Measurements from ENCODE around the gene NFIB.

The NFIB gene

DNA sequence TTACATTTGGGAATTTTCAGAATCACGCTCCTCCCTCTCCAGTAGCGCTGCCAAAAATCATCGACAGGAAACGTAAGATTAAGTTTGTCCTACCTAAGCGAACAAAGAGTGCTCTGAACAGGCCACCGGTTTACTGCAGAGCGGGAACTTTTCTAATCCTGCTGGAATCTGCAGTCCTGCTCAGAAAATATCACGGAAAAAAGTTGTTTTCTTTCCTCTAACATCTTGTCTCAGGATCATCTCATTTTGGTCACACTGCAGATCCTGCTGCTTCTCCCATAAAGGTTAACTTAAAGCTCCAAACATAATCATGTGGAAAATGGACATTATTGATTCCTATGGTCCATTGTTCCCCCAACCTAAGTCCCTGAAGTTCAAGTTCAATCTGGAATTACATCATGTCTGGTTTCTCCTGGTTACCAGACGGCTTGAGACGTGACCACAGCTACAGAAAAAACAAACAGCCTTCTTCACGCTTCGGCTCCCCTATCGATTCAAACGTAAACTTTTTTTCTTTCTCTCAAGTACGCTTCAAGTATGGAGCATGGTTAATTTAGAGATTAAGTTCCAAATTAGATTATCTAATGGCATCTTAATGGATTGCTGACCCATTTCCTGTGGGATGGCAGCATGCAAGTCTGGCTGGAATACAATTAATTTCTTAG, 217.6 kb downstream of the NFIB start:
- DNase-seq = no peak

DNA sequence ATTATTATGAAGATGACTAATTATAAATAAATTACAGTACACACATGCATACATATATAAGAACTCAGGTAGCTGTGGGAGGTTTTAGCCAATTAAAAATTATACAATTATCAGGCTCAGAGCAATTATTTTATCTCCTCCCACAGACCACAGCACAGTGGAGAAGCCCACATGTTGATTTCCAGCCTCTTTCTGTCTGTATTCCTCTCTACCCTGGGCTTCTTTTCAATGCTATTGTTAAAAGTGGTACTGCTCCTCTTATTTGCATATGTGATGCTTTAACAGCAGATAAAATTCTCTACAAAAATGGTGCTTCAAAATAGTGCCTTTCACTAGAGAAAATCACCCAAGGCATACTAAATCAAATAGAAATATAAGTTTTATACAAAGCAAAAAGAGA, 218.7 kb downstream of the NFIB start:
- no peak for DNase-seq

DNA sequence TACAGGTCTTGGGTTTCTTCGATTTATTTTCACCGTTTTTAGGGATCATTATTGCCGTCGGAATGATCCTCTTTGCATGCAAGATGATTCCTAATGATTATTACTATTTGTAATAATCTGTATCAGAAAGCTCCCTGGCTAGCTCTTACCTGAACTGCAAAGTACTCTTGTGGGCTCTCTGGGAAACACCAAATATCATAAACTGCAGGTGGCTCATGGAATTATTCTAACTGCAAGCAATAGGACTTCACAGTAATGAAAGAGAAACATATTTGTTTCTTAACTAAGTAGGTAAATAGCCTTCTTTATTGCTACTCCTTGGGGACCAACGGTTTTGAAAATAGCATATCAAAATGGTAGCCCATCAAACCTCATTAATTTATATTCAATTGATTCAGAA, 219.4 kb downstream of the NFIB start:
- no peak for DNase-seq

DNA sequence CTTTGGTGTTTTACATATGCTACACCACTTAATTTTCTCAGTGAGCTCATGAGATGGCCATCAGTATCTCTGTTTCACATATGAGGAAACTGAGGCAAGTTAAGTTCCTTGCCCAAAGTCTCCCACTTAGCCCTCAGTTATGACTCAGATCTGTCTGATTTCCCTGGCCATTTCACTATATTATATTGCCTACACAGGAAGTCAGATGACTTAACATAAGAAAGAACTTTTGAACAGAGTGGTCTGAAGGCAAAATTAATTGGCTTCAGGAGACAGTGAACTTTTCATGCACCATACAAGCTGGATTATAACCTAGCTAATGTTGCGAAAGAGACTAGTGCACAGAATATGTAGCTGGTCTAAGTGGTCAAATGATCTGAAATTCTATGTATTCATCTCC, 221.6 kb downstream of the NFIB start:
- no peak for DNase-seq

DNA sequence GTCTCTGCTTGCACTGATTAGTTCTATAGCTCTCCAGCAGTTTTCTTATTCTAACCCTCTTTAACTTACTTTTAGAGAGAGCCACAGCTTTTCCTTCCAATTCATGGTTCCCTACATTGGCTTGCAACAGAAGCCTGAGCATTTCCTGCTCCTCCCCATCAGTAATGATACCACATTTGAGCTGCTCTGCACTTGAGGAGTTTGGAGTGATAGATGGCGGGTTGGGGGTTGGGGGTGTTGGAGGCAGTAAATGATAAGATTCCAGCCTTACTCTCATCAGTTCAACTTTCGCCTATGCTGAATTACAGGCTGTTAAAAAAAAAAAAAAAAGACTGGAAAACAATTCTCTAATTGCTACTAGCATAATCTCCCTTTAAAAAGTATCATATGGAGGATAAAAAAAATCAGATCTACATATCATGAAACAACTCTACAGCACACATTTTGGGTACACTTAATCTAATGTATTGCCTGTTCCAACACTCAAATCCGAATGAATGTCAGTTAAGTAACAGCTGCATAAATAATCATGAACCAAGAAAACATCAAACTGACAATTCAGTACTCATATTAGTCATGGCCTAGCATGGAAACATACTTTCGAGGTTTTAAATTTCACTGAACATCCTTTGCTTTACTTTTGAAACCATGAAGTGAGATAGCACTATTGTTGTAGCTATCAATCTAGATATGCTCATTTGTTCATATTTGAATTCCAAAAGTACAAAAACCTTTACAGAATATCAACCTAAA, 224.7 kb downstream of the NFIB start:
- DNase-seq = no peak

DNA sequence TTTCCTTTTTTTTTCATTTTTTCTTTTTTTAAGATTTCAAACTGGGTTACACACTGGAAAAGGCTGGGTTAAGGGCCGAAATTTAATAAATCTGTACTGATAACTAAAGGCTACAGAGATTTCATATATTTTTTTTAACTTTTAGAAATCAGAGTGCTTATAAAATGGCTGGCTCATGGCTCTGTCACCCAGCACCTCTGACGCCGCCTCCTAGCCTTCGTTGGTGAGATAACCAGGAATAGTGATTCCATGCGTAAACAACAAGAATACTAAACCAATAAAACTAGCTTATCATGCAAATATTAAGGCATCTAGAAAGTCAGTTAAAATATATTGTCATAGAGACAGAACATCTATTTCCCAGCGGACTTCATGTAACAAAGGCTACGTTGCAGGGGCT, 226.4 kb downstream of the NFIB start:
- DNase-seq = no peak

DNA sequence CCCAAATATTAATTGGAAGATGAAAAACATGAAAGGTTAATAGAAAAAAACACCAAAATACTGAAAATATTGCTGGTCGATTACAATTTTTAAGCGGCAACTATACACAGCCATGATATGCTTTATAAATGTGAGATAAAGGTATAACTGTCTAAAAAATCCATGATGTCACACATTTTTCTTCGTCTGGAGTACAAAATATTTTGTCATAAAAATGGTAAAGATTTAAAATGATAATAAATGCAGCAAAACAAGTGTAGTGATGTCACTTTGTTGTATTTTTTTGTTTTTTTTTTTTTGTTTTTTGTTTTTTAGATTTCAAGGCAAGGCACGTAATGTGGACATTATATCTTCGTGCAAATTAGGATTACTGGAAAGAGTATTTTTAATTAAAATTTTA, 227.4 kb downstream of the NFIB start:
- no peak for DNase-seq

DNA sequence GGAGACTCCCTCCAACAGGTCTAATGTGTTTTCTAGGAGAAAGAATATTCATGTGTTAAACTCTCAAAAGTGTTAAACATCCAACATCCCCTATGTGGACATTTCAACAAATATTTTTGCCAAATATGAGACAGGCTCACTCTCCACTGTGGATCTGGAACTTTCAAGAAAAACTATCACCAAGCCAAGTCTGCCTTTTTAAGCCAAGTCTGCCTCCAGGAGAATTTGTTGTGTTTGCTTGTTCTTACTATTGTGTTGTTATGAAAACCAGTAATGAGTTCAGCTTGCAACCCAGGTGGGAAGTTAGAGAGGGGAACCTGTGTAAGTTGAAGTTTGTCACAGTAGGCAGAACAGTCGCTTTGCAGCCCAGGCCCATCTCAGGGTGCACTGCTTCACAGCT, 228.1 kb downstream of the NFIB start:
- no peak for DNase-seq

DNA sequence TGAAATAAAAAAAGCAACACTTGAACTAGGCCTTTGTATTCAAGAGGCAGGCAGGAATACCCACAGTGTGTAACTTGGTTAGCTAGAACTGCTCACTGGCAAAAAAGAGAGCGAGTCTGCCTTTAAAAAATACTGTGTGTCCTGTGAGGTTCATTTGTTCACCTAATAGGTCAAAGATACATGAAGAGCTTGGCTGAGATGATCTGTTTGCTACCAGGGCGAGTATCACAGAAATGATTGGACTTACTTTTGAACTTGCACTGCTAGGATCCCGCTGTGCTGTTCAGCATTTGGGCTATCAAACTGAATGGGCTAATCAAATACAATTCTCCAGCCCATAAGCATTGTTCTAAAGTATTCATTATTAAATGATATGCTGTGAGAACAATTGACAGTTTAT, 229.1 kb downstream of the NFIB start:
- DNase-seq = no peak

DNA sequence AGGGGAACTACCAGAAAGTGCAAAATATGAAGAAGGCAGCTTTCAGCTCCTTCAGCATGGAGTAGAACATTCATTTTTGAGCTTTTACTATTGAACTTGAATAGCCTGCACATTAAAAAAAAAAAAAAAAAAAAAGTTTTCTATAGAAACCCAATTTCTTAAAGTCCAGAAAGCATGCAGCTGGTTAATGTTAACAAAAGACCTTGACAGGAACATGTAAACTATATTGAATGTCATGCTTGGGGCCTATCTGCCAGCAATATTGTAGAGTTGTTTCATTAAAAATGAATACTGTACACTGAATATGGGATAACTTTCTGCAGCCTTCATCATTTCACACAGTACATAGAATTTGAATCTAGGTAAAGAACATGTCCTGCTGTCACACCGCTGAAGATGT, 230.6 kb downstream of the NFIB start:
- DNase-seq = no peak

DNA sequence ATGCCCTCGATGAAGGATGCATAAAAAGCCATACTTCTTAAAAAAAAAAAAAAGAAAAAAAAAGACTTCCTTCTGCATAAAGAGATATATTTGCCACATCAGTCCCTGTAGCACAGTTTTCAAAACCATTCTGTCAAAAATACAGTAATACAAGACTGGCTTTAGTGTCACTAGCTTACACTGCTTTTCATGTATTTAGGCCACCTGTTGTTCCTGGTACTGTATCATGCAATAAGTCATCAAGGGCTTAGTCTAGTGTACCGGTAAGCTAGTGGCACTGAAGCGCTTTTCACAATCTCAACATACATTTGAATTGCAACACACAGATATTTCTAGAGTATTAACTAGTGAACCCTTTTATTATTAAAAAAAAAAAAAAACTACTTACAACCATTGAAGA, 231.2 kb downstream of the NFIB start:
- DNase-seq = no peak

DNA sequence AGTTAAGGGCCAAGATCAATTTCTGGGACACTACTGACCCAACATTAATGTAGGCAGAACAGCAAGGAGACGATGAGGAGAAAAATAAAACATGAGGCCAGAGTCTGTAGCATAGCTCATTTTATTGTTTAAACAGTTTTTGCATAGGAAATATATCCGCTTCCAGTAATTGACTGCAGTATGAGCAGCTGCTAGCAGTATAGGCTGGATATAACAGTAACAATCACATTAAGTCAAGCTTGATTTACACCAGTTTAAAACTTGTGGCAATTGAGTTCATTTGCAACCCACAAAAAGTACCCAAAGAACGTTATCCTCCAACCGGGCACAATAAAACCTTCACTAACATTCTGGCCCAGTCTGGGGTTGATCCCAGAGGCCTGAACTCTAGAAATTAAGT, 232.2 kb downstream of the NFIB start:
- DNase-seq = no peak

DNA sequence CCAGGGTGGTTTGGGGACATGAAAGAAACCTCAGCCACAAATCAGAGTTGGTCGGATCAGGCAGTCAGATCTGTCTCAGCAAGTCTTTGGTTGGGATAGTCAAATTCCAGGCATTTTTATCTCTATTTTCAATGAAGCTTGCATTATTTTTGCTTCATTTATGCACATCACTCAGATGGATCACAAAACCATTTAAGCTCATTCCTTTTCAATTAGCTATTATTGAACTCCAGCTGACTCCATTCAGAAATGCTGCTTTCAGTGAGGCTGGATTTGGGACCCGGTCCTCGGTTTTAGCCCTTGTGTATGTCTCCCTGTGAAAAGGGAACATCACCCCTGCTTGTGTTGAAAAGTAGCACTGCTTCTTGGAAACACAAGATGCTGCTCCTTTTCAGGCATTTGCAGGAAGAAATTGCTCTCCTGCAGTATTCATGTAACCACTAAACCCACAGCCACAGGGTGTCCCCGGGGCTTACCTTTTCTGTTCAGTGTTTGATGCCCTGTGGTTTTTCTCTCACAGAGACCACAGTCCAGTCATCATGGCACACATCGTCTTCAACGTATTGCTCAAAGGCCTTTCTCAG, 232.9 kb downstream of the NFIB start:
- DNase-seq = no peak

DNA sequence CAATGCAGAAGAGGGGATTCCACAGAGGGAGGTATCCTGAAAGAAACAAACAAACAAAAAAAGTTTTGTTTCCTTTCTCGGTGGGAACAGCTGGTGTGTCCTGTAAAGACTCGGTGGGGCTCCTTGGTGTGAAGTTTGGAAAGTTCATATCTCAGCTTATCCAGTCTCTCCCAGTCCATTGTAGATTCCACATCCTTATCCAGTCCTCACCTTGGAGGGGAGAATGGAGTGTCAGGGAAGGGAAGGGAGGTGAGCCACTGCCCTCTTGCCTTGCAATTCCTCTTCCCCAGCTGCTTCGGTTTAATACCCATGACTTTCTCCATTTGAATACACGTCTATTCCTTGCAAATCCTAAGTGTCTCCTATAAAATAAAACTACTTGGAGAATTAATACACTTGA, 234.5 kb downstream of the NFIB start:
- DNase-seq = no peak

DNA sequence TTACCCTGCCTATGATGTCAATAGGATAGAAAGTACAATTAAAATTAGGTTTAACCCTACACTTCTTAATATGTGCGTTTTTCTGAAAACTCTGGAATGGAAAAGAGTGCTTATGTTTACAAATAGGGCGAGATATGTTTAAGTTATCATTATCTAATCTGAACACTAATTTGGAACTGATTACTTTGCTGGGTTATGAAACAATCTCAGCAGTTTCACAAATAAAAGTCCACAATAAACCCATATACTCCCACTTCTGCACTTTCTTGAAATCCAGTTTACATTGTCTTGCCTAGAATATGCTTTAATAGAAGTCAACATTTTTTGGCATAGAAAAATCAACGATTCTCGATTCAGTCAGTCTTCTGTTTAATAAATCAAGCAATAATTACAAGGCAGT, 236.3 kb downstream of the NFIB start:
- no peak for DNase-seq

DNA sequence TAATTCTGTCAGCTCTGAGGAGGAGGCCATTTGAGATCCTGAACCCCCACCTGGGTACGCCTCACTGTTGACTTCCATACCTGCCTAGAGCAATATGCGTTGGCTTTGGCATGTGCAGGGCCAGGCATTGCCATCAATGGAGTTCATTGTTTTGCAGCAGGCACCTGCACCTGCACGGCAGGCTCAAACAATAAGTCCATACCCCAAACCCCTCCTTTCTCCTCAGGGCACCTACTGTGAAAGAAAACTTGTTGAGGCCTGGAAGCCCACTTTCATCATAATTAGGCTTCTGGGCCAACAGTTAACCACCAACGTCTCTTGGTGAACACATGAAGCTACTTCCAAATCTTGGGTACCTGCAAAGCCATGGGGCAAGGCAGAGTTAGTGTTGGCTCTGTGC, 238.7 kb downstream of the NFIB start:
- no peak for DNase-seq

DNA sequence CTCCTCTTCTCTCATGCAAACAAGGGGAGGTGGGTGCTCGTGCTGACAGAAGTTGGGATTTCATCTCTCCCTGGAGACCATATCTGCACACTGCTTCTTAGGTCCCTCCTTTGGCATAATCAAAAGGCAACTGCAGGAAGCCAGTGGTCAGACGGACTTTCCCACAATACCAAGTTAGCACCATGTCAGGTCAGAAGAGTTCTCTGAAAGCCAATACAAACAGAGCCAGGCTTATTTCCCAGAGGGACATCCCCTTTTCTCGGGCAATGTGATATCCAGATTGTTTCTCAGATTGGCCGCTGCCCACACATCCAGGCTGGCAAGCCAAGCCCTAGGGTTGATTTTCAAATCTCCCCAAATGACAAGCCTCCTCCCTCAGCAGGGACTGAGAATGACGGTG, 241.1 kb downstream of the NFIB start:
- no peak for DNase-seq

DNA sequence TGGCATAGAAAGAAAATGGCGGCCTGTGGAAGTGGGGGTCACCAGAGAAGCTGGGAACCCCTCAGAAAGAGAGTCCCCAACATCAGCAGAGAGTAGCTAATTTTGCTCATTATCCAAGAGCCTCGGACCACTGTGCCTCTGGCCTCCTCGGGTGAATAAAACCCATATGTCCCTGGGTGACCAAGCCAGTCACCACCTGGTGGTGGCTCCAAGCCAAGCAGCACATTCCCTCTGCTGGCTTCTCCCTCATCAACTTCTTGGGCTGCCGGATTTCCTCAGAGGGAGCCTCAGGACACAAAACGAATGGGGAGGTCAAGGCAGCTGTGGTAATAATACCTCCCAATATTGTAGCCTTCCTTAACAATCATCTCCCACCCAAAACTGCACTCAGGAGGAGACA, 242.5 kb downstream of the NFIB start:
- DNase-seq = no peak

DNA sequence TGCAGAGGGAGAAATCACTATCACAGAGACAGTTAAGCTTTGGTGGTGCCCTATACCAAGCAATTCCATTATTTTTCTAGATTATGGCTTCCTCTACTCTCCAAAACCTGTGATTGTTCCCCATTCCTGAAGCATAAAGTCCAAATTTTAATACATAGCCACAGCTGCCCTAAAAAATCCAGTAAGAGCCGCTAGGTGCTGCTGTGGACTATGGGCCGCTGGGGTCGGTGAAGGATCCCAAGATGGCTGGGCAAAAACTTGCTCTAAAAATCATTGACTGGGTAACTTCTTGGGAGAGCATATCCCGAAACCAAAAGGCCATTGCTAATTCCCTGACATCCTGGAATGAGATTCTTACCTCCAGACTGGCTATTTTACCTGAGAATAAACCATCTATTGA, 245.3 kb downstream of the NFIB start:
- no peak for DNase-seq

DNA sequence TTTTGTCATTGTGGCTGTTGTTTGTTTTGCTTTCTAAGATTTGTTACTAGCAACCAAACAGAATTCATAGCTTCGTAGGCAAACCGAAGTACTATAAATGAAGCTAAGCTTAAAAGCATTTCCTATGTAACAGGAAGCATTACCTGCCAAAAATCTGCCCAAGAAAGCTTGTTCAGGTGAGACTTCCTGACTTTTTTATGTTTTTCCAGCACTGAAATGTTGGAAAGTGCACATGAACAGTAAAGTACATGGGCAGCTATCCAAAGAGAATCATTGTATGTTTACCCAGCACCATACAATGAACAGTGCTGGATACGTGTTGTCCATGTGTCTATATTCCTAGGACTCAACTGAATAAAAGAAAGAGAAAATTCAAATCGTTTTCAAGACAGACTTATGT, 247.1 kb downstream of the NFIB start:
- DNase-seq = no peak

DNA sequence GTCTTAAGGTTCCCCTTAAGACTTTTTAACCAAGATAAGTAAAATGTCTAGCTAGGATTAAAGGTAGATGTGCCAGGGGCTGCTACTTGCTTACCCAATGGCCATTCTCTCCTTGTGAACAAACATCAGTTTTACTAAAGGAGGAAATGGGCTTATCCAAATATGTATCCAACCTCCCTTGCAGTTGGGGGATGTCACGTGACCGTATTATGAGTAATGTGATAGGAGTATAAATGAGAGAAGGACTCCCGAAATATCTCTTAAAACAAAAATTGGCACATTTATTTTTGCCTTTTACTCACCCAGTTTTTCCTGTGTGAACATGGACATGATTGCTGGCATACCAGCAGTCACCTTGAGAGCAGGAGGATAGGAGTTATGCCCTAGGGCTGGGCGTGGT, 247.9 kb downstream of the NFIB start:
- no peak for DNase-seq

DNA sequence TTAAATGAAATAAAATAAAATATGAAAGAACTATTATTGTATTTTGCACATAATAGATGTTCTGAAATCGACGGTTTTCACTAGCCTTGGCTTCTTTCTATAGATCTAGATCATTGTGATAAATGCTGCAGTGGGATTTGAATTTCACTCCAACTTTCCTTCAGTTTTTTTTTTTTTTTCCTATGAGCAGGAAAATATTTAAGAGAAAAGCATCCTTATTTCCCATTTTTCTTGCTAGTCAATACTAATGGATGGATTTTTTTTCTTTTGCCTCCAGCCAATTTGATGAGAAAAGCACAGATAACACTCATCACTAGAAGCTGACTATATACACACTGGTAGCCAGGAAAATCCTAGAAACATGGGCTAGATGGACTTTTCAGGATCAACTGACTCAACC, 249.0 kb downstream of the NFIB start:
- DNase-seq = no peak

DNA sequence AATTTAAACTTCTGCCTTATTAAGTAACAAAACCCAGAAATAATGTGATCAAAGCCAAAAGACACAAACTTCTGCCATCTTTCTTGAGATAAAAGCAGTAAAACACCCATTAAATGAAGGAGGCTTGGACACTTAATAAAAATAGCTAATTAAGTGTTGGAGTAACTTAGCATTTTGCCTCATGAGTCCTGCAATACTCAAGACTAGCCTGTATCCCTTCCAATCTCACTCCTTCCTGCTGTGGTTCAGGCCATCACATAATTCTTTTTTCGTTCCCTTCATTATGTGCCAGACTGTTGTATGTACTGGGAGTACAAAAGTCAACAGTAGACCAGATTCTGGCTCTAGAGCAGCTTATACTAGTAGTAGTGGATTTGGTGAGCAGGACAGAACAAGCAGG, 250.2 kb downstream of the NFIB start:
- no peak for DNase-seq

DNA sequence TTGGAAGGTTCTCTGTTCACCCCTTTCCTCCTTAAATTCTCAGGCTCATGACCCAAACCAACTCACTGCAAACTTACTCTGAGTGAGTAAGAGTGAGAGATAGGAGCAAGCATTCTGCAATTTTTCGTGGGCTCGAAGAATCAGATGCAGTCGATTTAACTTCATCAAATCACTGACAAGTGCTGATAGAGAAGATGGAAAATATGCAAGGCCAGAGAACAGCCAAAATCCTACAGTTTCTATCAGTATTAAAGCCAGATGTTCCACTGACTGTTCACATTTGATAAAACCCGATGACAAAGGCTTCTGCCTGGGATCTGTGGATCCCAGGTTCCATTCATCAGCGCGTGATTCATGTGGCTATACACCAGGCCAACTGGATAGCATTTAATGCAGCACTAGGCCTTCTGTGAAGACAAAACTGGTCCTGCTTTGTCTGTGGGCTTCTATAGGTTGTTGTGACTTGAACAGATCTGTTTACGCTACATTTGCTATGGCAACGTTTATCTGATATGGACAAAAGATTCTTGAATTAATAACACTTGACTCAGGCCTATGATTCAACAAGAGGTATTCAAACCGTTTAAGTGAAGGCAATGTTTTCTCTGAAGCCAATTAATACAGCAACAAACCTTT, 251.2 kb downstream of the NFIB start:
- DNase-seq = no peak
